ENCODE measurements around the gene SPAG16. TPM values are rescaled to one million over a fixed set of nuclear protein-coding genes. Genes with fewer than 3 reads are reported as not detected.

SPAG16 gene
- total RNA-seq, 2 donors from 2014 or later: 27.1 to 29.2 TPM

GRCh38 chr2:214246417-214246816 lies 962.2 kb downstream of the SPAG16 start:
- Histone ChIP-seq H3K4me1 (replicated peaks) (no peaks in the 10 kb centered on the region), H3K27ac (no peak overlapping the region), H3K36me3 (no peaks in the 10 kb centered on the region), H3K27me3 (replicated peaks; ENCODE audit: insufficient read depth) (no peaks in the 10 kb centered on the region), H3K9me3 (no peaks in the 10 kb centered on the region), H3K4me3 (no peak overlapping the region)
- TF ChIP-seq POLR2A (IDR thresholded peaks at IDR 0.05): no peak
- TF ChIP-seq CTCF (IDR thresholded peaks at IDR 0.05): no peak
- no peak for TF ChIP-seq POLR2AphosphoS5 (IDR thresholded peaks at IDR 0.05)
- intact Hi-C loops (cut with DNase I): no loop called here
- DNase-seq (ENCODE audit: low spot score): no peak

- H3K4me1 ChIP-seq (replicated peaks): no peaks in the 10 kb centered on the region
- no peaks in the 10 kb centered on the region for H3K27me3 ChIP-seq (replicated peaks; ENCODE audit: insufficient read depth)
- H3K27ac ChIP-seq: no peak overlapping the region
- DNase-seq (ENCODE audit: low spot score): no peak
- H3K36me3 ChIP-seq: no peaks in the 10 kb centered on the region
- H3K4me3 ChIP-seq: no peak overlapping the region
- 96% methylated on average over 3 of the region's 3 CpGs for WGBS
- intact Hi-C loops (cut with DNase I): no loop called here
- TF ChIP-seq CTCF (IDR thresholded peaks at IDR 0.05): no peak
- no peak for TF ChIP-seq POLR2A (IDR thresholded peaks at IDR 0.05)
- TF ChIP-seq POLR2AphosphoS5 (IDR thresholded peaks at IDR 0.05): no peak
- no peaks in the 10 kb centered on the region for H3K9me3 ChIP-seq
Measured at GRCh38 chr2:214247531-214247930, 963.3 kb downstream of the SPAG16 start.

- intact Hi-C loops (cut with DNase I): no loop called here
Measured at GRCh38 chr2:214255046-214255445, 970.8 kb downstream of the SPAG16 start.

GRCh38 chr2:214261683-214262082 lies 977.4 kb downstream of the SPAG16 start:
- no peak overlapping the region for H3K27ac ChIP-seq
- intact Hi-C loops (cut with DNase I): no loop called here
- DNase-seq (ENCODE audit: low spot score): no peak
- no peak overlapping the region for H3K4me3 ChIP-seq
- 98% methylated on average over 1 of the region's 1 CpG for WGBS
- H3K4me1 ChIP-seq (replicated peaks): no peaks in the 10 kb centered on the region
- TF ChIP-seq POLR2A (IDR thresholded peaks at IDR 0.05) (no peak), POLR2AphosphoS5 (IDR thresholded peaks at IDR 0.05) (no peak), CTCF (IDR thresholded peaks at IDR 0.05) (no peak)
- no peaks in the 10 kb centered on the region for H3K36me3 ChIP-seq
- H3K9me3 ChIP-seq: no peaks in the 10 kb centered on the region
- H3K27me3 ChIP-seq (replicated peaks; ENCODE audit: insufficient read depth): no peaks in the 10 kb centered on the region

More at GRCh38 chr2:214255046-214255445, 970.8 kb downstream of the SPAG16 start:
- Histone ChIP-seq H3K36me3 (no peaks in the 10 kb centered on the region), H3K9me3 (no peaks in the 10 kb centered on the region), H3K27ac (no peak overlapping the region), H3K27me3 (replicated peaks; ENCODE audit: insufficient read depth) (no peaks in the 10 kb centered on the region), H3K4me1 (replicated peaks) (no peaks in the 10 kb centered on the region), H3K4me3 (no peak overlapping the region)
- 61% methylated on average over 1 of the region's 1 CpG for WGBS
- DNase-seq (ENCODE audit: low spot score): no peak
- TF ChIP-seq CTCF (IDR thresholded peaks at IDR 0.05) (no peak), POLR2A (IDR thresholded peaks at IDR 0.05) (no peak), POLR2AphosphoS5 (IDR thresholded peaks at IDR 0.05) (no peak)

- no peaks in the 10 kb centered on the region for H3K9me3 ChIP-seq
- 41% methylated on average over 1 of the region's 1 CpG for WGBS
- DNase-seq (ENCODE audit: low spot score): no peak
- TF ChIP-seq CTCF (IDR thresholded peaks at IDR 0.05): no peak
- H3K27ac ChIP-seq: no peak overlapping the region
- no peaks in the 10 kb centered on the region for H3K36me3 ChIP-seq
- H3K27me3 ChIP-seq (replicated peaks; ENCODE audit: insufficient read depth): no peaks in the 10 kb centered on the region
- H3K4me3 ChIP-seq: no peak overlapping the region
- intact Hi-C loops (cut with DNase I): no loop called here
- no peaks in the 10 kb centered on the region for H3K4me1 ChIP-seq (replicated peaks)
Measured at GRCh38 chr2:214264171-214264570, 979.9 kb downstream of the SPAG16 start.

All from prostate gland (tissue), 2 donors.